GM20000 (cell line): ENCODE data around the gene IMMP2L.

Source experiments
- DNase-seq: peaks from one replicate; pipeline ENCODE4 v3.0.0; 2012; ENCODE audit warnings: low spot score
- TF ChIP-seq, protein P1 (sequence below): IDR thresholded peaks from 2 replicates; pipeline ENCODE4 v1.5.1; 2012; ENCODE audit warnings: mild to moderate bottlenecking, control low read depth; ENCODE audit errors: extremely low read depth, missing control alignments

IMMP2L gene

GRCh38 chr7:111485701-111486380, 76.5 kb downstream of the IMMP2L start:
- no peak for DNase-seq
- TF ChIP-seq, protein P1, sequence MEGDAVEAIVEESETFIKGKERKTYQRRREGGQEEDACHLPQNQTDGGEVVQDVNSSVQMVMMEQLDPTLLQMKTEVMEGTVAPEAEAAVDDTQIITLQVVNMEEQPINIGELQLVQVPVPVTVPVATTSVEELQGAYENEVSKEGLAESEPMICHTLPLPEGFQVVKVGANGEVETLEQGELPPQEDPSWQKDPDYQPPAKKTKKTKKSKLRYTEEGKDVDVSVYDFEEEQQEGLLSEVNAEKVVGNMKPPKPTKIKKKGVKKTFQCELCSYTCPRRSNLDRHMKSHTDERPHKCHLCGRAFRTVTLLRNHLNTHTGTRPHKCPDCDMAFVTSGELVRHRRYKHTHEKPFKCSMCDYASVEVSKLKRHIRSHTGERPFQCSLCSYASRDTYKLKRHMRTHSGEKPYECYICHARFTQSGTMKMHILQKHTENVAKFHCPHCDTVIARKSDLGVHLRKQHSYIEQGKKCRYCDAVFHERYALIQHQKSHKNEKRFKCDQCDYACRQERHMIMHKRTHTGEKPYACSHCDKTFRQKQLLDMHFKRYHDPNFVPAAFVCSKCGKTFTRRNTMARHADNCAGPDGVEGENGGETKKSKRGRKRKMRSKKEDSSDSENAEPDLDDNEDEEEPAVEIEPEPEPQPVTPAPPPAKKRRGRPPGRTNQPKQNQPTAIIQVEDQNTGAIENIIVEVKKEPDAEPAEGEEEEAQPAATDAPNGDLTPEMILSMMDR, result no peak

GRCh38 chr7:111483078-111483477, 79.2 kb downstream of the IMMP2L start:
- TF ChIP-seq, protein P1, result no peak
- no peak for DNase-seq

GRCh38 chr7:111477462-111478225, 84.6 kb downstream of the IMMP2L start:
- DNase-seq, result no peak
- TF ChIP-seq, protein P1, result no peak

- TF ChIP-seq, protein P1, result no peak
- DNase-seq, result no peak
Observed at GRCh38 chr7:111476586-111477293, 85.6 kb downstream of the IMMP2L start.

DNA sequence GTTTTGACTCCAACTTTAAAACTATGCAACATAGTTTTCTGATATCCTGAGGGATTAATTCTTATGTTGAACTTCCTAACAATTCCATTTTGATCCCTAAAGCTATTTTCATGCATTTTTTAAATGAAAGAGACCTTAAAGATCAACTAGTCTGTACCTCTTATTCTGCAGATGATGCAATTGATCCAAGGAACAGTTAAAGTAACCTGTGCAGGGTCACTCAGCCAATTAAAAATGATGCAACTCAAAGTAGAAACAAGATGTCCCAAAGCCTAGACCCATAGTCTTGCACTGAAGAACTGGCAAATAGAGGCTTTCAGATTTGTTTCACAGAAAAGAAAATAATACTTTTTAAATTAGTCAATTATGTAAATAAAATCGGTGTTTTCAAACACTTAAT, 86.3 kb downstream of the IMMP2L start:
- no peak for DNase-seq
- TF ChIP-seq, protein P1, result no peak

DNA sequence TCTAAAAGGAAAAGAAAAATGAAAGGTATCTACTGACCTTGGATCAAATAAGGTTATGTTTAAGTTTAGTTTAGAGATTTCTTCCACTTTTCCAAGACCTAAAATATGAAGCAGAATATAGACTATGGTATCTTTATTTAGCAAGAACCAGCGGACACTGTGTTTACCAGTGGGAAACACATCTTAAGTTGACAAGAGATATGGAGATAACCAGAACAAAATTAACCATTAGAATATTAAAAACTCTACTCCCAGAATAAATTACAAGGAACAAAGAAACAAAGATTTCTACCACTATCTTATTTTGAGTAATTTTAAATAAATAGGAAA, 86.9 kb downstream of the IMMP2L start:
- DNase-seq, result no peak
- TF ChIP-seq, protein P1, result no peak
